Loucy (cell line): ENCODE results near the gene AP1M2.

Source experiments
- EZH2phosphoT487 ChIP-seq: fragments of 200-600 bp; IDR thresholded peaks from 2 replicates; pipeline ENCODE4 v1.6.1; 2018; ENCODE audit warnings: antibody characterized with exemption, mild to moderate bottlenecking, moderate library complexity, borderline replicate concordance
- TF ChIP-seq, protein P1 (sequence below): fragments of 200-600 bp; sonication (generic); conservative IDR thresholded peaks from 2 replicates; pipeline ENCODE4 v1.5.1; 2014; ENCODE audit warnings: mild to moderate bottlenecking, antibody characterized with exemption, low read length

DNA sequence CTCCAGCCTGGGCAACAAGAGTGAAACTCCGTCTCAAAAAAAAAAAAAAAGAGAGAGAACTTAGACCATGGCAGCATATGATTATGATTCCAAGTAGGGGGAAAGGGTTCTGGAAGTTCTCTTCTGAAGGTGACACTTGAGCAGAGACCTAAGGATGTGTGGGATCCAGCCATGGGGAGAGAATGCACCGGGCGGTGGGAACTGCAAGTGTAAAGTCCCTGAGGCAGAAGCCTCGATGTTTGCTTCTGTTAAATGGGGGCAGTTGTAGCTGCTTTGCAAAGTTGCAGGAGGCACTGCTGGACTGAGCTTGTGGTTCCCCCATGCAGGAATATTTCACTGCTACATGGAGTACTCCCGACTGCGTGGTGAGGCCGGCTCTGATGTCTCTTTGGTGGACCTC is 47.3 kb upstream of the AP1M2 start:
- TF ChIP-seq, protein P1, sequence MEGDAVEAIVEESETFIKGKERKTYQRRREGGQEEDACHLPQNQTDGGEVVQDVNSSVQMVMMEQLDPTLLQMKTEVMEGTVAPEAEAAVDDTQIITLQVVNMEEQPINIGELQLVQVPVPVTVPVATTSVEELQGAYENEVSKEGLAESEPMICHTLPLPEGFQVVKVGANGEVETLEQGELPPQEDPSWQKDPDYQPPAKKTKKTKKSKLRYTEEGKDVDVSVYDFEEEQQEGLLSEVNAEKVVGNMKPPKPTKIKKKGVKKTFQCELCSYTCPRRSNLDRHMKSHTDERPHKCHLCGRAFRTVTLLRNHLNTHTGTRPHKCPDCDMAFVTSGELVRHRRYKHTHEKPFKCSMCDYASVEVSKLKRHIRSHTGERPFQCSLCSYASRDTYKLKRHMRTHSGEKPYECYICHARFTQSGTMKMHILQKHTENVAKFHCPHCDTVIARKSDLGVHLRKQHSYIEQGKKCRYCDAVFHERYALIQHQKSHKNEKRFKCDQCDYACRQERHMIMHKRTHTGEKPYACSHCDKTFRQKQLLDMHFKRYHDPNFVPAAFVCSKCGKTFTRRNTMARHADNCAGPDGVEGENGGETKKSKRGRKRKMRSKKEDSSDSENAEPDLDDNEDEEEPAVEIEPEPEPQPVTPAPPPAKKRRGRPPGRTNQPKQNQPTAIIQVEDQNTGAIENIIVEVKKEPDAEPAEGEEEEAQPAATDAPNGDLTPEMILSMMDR: no peak
- TF ChIP-seq EZH2phosphoT487: no peak
